Thoracic aorta (tissue), 2 donors: ENCODE measurements around the gene FUT2. TPM values are rescaled to one million over a fixed set of nuclear protein-coding genes. Genes with fewer than 3 reads are reported as not detected.
A peak's percentile ranks its signal among the peaks of the same experiment; 100 is the strongest.
"Not testable (repeated sequence)": the region's sequence is repeated elsewhere in the genome, so short reads cannot be mapped to it uniquely, and the experiment has no call there.

Experiments used
- ATAC-seq: fragments of 150-250 bp; one replicate; pipeline ENCODE4 v1.8.0; 2017; ENCODE audit warnings: low read depth; ENCODE audit not compliant: insufficient number of reproducible peaks, low FRiP score
- DNase-seq: peaks from one replicate; pipeline ENCODE4 v3.0.0-alpha.2; 2020; ENCODE audit warnings: low spot score
- H3K27ac ChIP-seq, 2 donors: fragments of 200-600 bp; sonication (generic); 1 replicate in 1 of 2; 2 replicates in 1 of 2; pipeline ENCODE4 v1.5.1; 2016; ENCODE audit warnings: mild to moderate bottlenecking in 2 of 2, moderate library complexity in 2 of 2
- H3K27me3 ChIP-seq: fragments of 200-600 bp; sonication (generic); replicated peaks from 2 replicates; pipeline ENCODE4 v1.6.0; 2016; ENCODE audit warnings: mild to moderate bottlenecking; ENCODE audit not compliant: insufficient read depth
- H3K36me3 ChIP-seq: fragments of 200-600 bp; sonication (generic); one replicate; pipeline ENCODE4 v1.5.1; 2016
- H3K4me1 ChIP-seq, 2 donors: fragments of 200-600 bp; sonication (generic); 1 replicate in 1 of 2; 2 replicates in 1 of 2; pipeline versions ENCODE4 v1.5.1 to v1.6.0; 2016; ENCODE audit warnings: low read depth in 2 of 2, mild to moderate bottlenecking in 1 of 2; ENCODE audit not compliant: control insufficient read depth in 1 of 2
- H3K4me3 ChIP-seq: fragments of 200-600 bp; sonication (generic); 2 replicates; pipeline ENCODE4 v1.5.1; 2016; ENCODE audit warnings: mild to moderate bottlenecking
- H3K9me3 ChIP-seq: fragments of 200-600 bp; sonication (generic); 2 replicates; pipeline ENCODE4 v1.5.1; 2016
- total RNA-seq, 2 donors: library from RNA; depleted of rRNA; stranded (reverse); fragments of >200 nt; gene quantifications; one replicate each; pipeline versions ENCODE4 v1.1.0 to v1.2.3, GENCODE V29; 2016
- TF ChIP-seq, protein P1 (sequence below): fragments of 200-600 bp; sonication (generic); IDR thresholded peaks from one replicate; pipeline ENCODE4 v1.5.1; 2019; ENCODE audit warnings: antibody characterized with exemption

The FUT2 gene
- total RNA-seq, 2 donors from 2014 or later: 2.3 TPM; not detected in 1

DNA sequence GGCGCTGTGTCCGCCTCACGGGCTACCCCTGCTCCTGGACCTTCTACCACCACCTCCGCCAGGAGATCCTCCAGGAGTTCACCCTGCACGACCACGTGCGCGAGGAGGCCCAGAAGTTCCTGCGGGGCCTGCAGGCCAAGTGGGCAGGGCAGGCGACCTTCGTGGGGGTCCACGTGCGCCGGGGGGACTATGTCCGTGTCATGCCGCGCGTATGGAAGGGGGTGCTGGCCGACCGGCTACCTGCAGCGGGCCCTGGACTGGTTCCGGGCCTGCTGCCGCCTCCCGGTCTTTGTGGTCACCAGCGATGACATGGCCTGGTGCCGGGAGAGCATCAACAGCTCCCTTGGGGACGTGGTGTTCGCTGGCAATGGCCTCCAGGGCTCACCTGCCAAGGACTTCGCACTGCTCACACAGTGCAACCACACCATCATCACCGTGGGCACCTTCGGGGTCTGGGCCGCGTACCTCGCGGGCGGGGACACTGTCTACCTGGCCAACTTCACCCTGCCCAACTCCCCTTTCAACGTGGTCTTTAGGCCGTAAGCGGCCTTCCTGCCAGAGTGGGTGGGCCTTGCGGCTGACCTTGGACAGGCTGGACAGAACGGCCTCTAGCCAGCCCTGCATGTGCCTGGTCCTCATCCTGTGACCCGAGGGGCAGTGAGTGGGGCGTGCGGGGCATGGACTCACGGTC is 15.2 kb upstream of the FUT2 start:
- H3K4me3 ChIP-seq: no peak overlapping the region
- ATAC-seq (no peak), DNase-seq (no peak)
- H3K36me3 ChIP-seq: no peaks in the 10 kb centered on the region
- H3K27ac ChIP-seq: no peak overlapping the region
- TF ChIP-seq, protein P1, sequence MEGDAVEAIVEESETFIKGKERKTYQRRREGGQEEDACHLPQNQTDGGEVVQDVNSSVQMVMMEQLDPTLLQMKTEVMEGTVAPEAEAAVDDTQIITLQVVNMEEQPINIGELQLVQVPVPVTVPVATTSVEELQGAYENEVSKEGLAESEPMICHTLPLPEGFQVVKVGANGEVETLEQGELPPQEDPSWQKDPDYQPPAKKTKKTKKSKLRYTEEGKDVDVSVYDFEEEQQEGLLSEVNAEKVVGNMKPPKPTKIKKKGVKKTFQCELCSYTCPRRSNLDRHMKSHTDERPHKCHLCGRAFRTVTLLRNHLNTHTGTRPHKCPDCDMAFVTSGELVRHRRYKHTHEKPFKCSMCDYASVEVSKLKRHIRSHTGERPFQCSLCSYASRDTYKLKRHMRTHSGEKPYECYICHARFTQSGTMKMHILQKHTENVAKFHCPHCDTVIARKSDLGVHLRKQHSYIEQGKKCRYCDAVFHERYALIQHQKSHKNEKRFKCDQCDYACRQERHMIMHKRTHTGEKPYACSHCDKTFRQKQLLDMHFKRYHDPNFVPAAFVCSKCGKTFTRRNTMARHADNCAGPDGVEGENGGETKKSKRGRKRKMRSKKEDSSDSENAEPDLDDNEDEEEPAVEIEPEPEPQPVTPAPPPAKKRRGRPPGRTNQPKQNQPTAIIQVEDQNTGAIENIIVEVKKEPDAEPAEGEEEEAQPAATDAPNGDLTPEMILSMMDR: no peak
- no peaks in the 10 kb centered on the region for H3K27me3 ChIP-seq
- no peaks in the 10 kb centered on the region for H3K4me1 ChIP-seq
- H3K9me3 ChIP-seq: no peaks in the 10 kb centered on the region

DNA sequence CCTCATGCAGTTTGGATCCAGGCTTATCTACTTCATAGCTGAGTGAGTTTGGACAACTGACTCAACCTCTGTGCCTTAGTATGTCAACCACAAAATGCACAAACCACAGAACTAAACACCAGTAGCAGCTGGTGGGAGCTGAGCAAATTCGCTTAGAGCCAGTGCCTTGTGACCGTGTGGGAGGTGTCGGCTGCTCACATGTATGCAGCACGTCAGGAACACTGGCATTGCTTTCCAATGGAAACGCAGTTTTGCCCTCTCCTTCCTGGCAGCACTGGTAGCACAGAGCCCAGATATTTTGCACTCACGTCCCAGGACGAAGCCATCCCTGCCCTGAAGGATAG is 14.7 kb upstream of the FUT2 start:
- Histone ChIP-seq H3K4me1 (no peaks in the 10 kb centered on the region), H3K27ac (no peak overlapping the region), H3K9me3 (no peaks in the 10 kb centered on the region), H3K36me3 (no peaks in the 10 kb centered on the region), H3K27me3 (no peaks in the 10 kb centered on the region), H3K4me3 (no peak overlapping the region)
- DNase-seq: no peak
- TF ChIP-seq, protein P1: no peak
- ATAC-seq: no peak

DNA sequence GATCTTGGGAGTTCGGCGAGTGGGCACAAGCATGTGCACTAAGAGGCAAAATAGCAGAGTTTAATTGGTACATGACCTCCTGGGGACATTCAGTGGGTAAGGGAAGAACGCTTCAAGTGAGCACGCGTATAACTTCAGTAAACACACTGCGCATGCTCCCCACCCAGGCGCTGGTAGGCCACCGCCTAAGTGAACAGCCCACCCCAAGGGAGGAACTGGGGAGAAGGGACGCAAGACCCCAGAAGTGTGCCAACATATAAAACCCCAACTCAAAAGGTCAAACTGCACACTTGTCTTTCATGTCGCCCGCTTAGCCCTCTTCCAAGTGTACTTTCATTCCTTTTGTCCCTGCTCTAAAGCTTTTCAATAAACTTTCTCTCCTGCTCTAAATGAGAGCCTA is 12.4 kb upstream of the FUT2 start:
- TF ChIP-seq, protein P1: no peak
- DNase-seq (no peak), ATAC-seq (no peak)
- H3K36me3 ChIP-seq: no peaks in the 10 kb centered on the region
- H3K27me3 ChIP-seq: no peaks in the 10 kb centered on the region
- H3K9me3 ChIP-seq: no peaks in the 10 kb centered on the region
- H3K4me3 ChIP-seq: peak overlapping the region; percentile 16
- no peaks in the 10 kb centered on the region for H3K4me1 ChIP-seq
- H3K27ac ChIP-seq: no peak overlapping the region

DNA sequence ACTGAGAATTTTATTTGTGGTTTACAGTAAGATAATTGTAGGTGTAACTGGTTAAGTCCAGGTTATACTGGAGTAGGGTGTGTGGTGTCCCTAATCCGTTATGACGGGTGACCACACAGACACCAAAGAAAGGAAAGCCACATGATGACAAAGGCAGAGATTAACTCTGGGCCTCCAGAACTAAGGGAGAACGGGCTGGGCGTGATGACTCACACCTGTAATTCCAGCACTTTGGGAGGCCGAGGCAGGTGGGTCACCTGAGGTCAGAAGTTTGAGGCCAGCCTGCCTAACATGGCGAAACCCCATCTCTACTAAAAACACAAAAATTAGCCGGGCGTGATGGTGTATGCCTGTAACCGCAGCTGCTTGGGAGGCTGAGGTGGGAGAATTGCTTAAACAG is 10.2 kb upstream of the FUT2 start:
- Histone ChIP-seq H3K27me3 (no peaks in the 10 kb centered on the region), H3K4me1 (no peaks in the 10 kb centered on the region), H3K36me3 (no peaks in the 10 kb centered on the region), H3K4me3 (no peak overlapping the region), H3K9me3 (no peaks in the 10 kb centered on the region), H3K27ac (no peak overlapping the region)
- no peak for ATAC-seq
- no peak for DNase-seq
- TF ChIP-seq, protein P1: no peak

DNA sequence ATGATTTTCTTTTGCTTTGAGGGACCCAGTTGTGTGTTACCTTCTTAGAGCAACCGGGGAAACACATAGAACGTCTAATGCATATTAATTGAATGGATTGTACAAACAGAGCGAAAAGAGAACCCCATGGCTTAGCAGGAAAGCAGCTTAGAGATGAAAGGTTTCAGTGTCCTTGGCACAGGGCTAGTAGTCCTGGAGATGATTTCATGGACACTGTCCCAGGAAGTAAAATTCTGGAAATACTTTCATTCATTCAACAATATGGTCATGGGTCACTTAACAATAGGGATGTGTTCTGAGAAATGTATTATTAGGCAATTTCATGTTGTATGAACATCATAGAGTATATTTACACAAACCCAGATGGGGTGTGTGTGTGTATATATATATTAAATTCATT is 9.7 kb upstream of the FUT2 start:
- DNase-seq: no peak
- H3K4me3 ChIP-seq: no peak overlapping the region
- no peaks in the 10 kb centered on the region for H3K9me3 ChIP-seq
- no peaks in the 10 kb centered on the region for H3K36me3 ChIP-seq
- TF ChIP-seq, protein P1: no peak
- no peak overlapping the region for H3K27ac ChIP-seq
- no peaks in the 10 kb centered on the region for H3K27me3 ChIP-seq
- no peaks in the 10 kb centered on the region for H3K4me1 ChIP-seq
- no peak for ATAC-seq

DNA sequence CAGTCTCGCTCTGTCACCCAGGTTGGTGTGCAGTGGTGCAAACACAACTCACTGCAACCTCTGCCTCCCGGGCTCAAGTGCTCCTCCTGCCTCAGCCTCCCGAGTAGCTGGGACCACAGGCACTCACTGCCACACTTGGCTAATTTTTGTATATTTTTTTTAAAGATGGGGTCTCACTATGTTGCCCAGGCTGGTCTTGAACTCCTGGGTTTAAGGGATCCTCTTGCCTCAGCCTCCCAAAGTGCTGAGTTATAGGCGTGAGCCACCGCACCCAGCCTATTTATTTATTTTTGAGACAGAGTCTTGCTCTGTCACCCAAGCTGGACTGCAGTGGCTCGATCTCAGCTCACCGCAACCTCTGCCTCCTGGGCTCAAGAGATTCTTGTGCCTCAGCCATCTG is 9.1 kb upstream of the FUT2 start:
- not testable (repeated sequence) for H3K9me3 ChIP-seq, DNase-seq, H3K4me3 ChIP-seq, ATAC-seq, H3K36me3 ChIP-seq, H3K27me3 ChIP-seq, H3K27ac ChIP-seq, H3K4me1 ChIP-seq
